ENCODE measurements around the gene EHMT2. TPM values are rescaled to one million over a fixed set of nuclear protein-coding genes. Genes with fewer than 3 reads are reported as not detected.

The EHMT2 gene
- total RNA-seq, 1 donor from 2014 or later = 35.8 TPM

DNA sequence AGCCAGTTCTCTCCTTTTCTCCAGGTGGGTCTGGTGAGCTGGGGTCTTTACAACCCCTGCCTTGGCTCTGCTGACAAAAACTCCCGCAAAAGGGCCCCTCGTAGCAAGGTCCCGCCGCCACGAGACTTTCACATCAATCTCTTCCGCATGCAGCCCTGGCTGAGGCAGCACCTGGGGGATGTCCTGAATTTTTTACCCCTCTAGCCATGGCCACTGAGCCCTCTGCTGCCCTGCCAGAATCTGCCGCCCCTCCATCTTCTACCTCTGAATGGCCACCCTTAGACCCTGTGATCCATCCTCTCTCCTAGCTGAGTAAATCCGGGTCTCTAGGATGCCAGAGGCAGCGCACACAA is 47.6 kb upstream of the EHMT2 start:
- no peak for DNase-seq (ENCODE audit: low read depth)
- Mint-ChIP-seq H3K36me3 (ENCODE audit: low read depth, unreplicated experiment) (peaks cover 4% of the 10 kb centered on the region), H3K27me3 (ENCODE audit: low read depth, unreplicated experiment) (peaks cover 55% of the 10 kb centered on the region), H3K4me1 (ENCODE audit: low read depth, unreplicated experiment) (peaks cover 17% of the 10 kb centered on the region), H3K9me3 (ENCODE audit: unreplicated experiment) (no peaks in the 10 kb centered on the region), H3K27ac (ENCODE audit: unreplicated experiment) (no peak overlapping the region), H3K4me3 (ENCODE audit: unreplicated experiment) (peak overlapping the region; percentile 18)
- Histone ChIP-seq H2AFZ (ENCODE audit: low read depth, low read length) (no peak overlapping the region), H4K20me1 (ENCODE audit: insufficient read depth, low read length) (no peaks in the 10 kb centered on the region), H3K9me3 (ENCODE audit: insufficient read depth, low read depth, low read length) (no peaks in the 10 kb centered on the region), H3K4me3 (ENCODE audit: insufficient read depth, low read depth, low read length) (no peak overlapping the region), H3K27me3 (ENCODE audit: insufficient read depth, low read length) (peaks cover 11% of the 10 kb centered on the region), H3K4me2 (ENCODE audit: low read length) (peak overlapping the region; percentile 78), H3K9ac (ENCODE audit: low read length) (no peak overlapping the region), H3K79me2 (ENCODE audit: insufficient read depth, low read length) (no peaks in the 10 kb centered on the region), H3K4me1 (ENCODE audit: insufficient read depth, low read length) (peaks cover 7% of the 10 kb centered on the region), H3K36me3 (ENCODE audit: insufficient read depth, low read length) (no peaks in the 10 kb centered on the region), H3K27ac (ENCODE audit: low read depth, low read length) (no peak overlapping the region)
- TF ChIP-seq, protein P1, sequence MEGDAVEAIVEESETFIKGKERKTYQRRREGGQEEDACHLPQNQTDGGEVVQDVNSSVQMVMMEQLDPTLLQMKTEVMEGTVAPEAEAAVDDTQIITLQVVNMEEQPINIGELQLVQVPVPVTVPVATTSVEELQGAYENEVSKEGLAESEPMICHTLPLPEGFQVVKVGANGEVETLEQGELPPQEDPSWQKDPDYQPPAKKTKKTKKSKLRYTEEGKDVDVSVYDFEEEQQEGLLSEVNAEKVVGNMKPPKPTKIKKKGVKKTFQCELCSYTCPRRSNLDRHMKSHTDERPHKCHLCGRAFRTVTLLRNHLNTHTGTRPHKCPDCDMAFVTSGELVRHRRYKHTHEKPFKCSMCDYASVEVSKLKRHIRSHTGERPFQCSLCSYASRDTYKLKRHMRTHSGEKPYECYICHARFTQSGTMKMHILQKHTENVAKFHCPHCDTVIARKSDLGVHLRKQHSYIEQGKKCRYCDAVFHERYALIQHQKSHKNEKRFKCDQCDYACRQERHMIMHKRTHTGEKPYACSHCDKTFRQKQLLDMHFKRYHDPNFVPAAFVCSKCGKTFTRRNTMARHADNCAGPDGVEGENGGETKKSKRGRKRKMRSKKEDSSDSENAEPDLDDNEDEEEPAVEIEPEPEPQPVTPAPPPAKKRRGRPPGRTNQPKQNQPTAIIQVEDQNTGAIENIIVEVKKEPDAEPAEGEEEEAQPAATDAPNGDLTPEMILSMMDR (IDR thresholded peaks at IDR 0.05; ENCODE audit: insufficient read depth, low read depth, low read length) = no peak
- TF ChIP-seq EZH2 (IDR thresholded peaks at IDR 0.05; ENCODE audit: insufficient read depth, low read length) = no peak
- FAIRE-seq = no peak

DNA sequence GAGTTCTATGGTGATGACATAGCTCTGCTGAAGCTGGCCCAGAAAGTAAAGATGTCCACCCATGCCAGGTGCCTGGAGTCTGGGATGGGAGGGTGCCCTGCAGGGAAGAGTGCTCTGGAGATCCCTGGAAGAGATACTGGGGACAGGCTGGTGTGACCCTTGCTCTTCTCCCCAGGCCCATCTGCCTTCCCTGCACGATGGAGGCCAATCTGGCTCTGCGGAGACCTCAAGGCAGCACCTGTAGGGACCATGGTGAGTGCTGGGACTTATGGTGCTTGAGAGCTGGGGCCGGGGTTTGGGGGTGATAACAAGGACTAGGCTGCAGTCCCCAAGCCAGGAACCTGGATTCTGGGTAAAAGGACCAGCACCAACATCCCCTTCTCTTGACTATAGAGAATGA is 46.2 kb upstream of the EHMT2 start:
- no peak overlapping the region for H3K9ac ChIP-seq (ENCODE audit: low read length)
- H3K27me3 ChIP-seq (ENCODE audit: insufficient read depth, low read length) = peaks cover 14% of the 10 kb centered on the region
- H3K4me1 Mint-ChIP-seq (ENCODE audit: low read depth, unreplicated experiment) = peaks cover 13% of the 10 kb centered on the region
- no peak overlapping the region for H3K27ac ChIP-seq (ENCODE audit: low read depth, low read length)
- H3K36me3 ChIP-seq (ENCODE audit: insufficient read depth, low read length) = no peaks in the 10 kb centered on the region
- no peak overlapping the region for H2AFZ ChIP-seq (ENCODE audit: low read depth, low read length)
- peaks cover 4% of the 10 kb centered on the region for H3K36me3 Mint-ChIP-seq (ENCODE audit: low read depth, unreplicated experiment)
- H4K20me1 ChIP-seq (ENCODE audit: insufficient read depth, low read length) = no peaks in the 10 kb centered on the region
- no peak for DNase-seq (ENCODE audit: low read depth)
- no peak overlapping the region for H3K27ac Mint-ChIP-seq (ENCODE audit: unreplicated experiment)
- peaks cover 7% of the 10 kb centered on the region for H3K4me1 ChIP-seq (ENCODE audit: insufficient read depth, low read length)
- no peaks in the 10 kb centered on the region for H3K9me3 ChIP-seq (ENCODE audit: insufficient read depth, low read depth, low read length)
- no peak for TF ChIP-seq EZH2 (IDR thresholded peaks at IDR 0.05; ENCODE audit: insufficient read depth, low read length)
- TF ChIP-seq, protein P1 (IDR thresholded peaks at IDR 0.05; ENCODE audit: insufficient read depth, low read depth, low read length) = no peak
- no peak overlapping the region for H3K4me2 ChIP-seq (ENCODE audit: low read length)
- no peaks in the 10 kb centered on the region for H3K9me3 Mint-ChIP-seq (ENCODE audit: unreplicated experiment)
- no peak overlapping the region for H3K4me3 Mint-ChIP-seq (ENCODE audit: unreplicated experiment)
- no peaks in the 10 kb centered on the region for H3K79me2 ChIP-seq (ENCODE audit: insufficient read depth, low read length)
- no peak overlapping the region for H3K4me3 ChIP-seq (ENCODE audit: insufficient read depth, low read depth, low read length)
- FAIRE-seq = no peak
- peaks cover 52% of the 10 kb centered on the region for H3K27me3 Mint-ChIP-seq (ENCODE audit: low read depth, unreplicated experiment)

DNA sequence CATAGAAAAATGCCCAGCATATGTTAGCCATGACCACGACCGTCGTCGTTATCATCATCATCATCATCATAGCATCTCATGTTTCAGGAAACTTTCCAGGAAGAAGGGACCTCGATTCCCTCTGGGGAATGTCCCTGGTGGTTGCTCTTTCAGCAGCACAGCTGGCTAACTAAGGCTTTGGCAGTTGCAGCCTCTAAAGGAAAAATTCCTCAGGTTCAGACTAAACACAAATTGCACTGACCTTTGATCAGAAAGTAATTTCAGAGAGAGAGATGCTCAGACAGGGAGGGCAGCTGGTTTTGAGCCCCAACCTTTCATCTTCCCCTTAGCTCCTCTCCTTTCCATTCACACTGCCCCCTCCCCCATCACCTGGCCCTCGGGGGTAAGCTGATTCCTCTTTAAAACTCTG is 42.8 kb upstream of the EHMT2 start:
- Histone ChIP-seq H4K20me1 (ENCODE audit: insufficient read depth, low read length) (no peaks in the 10 kb centered on the region), H3K9ac (ENCODE audit: low read length) (no peak overlapping the region), H3K4me1 (ENCODE audit: insufficient read depth, low read length) (peaks cover under 1% of the 10 kb centered on the region), H3K36me3 (ENCODE audit: insufficient read depth, low read length) (no peaks in the 10 kb centered on the region), H3K27ac (ENCODE audit: low read depth, low read length) (no peak overlapping the region), H3K27me3 (ENCODE audit: insufficient read depth, low read length) (peaks cover 14% of the 10 kb centered on the region), H3K9me3 (ENCODE audit: insufficient read depth, low read depth, low read length) (no peaks in the 10 kb centered on the region), H3K4me2 (ENCODE audit: low read length) (no peak overlapping the region), H3K79me2 (ENCODE audit: insufficient read depth, low read length) (no peaks in the 10 kb centered on the region), H3K4me3 (ENCODE audit: insufficient read depth, low read depth, low read length) (no peak overlapping the region), H2AFZ (ENCODE audit: low read depth, low read length) (no peak overlapping the region)
- Mint-ChIP-seq H3K27ac (ENCODE audit: unreplicated experiment) (peak overlapping the region; percentile 84), H3K27me3 (ENCODE audit: low read depth, unreplicated experiment) (peaks cover 34% of the 10 kb centered on the region), H3K4me3 (ENCODE audit: unreplicated experiment) (no peak overlapping the region), H3K4me1 (ENCODE audit: low read depth, unreplicated experiment) (peaks cover 8% of the 10 kb centered on the region), H3K9me3 (ENCODE audit: unreplicated experiment) (no peaks in the 10 kb centered on the region), H3K36me3 (ENCODE audit: low read depth, unreplicated experiment) (no peaks in the 10 kb centered on the region)
- peak; percentile 7 for DNase-seq (ENCODE audit: low read depth)
- TF ChIP-seq EZH2 (IDR thresholded peaks at IDR 0.05; ENCODE audit: insufficient read depth, low read length) = no peak
- TF ChIP-seq, protein P1 (IDR thresholded peaks at IDR 0.05; ENCODE audit: insufficient read depth, low read depth, low read length) = no peak
- no peak for FAIRE-seq

Measured in astrocyte (in vitro differentiated cells and primary cell).